K562 (cell line): Measurements from ENCODE around the gene FAM110D. TPM values are rescaled to one million over a fixed set of nuclear protein-coding genes. Genes with fewer than 3 reads are reported as not detected.

Source experiments
- ATAC-seq: fragments of 200-7000 bp; cut with Tn5 transposase; 3 replicates; pipeline ENCODE4 v1.9.1; 2020; ENCODE audit warnings: moderate library complexity
- BruUV-seq: library from RNA; stranded (reverse); fragments of 400-500 nt; replicated peaks from 2 replicates; lab custom pipeline; 2021; lab: Mats Ljungman, UMichigan
- CTCF ChIA-PET: fragments of 300-600 bp; formaldehyde crosslinking; extraction: SDS; loops from one replicate; lab custom pipeline; 2021; ENCODE audit warnings: low intra/inter-chr PET ratio; lab: Yijun Ruan, JAX
- POLR2A ChIA-PET: fragments of 300-600, 350-650 bp; sonication (Branson Sonifier 250); formaldehyde crosslinking; extraction: SDS; loops from one replicate; lab custom pipeline; 2021; ENCODE audit warnings: antibody characterized with exemption, inconsistent platforms; lab: Yijun Ruan, JAX
- DNase-seq, 4 experiments: peaks; one replicate each; pipeline versions ENCODE4 v3.0.0 to v3.0.0-alpha.2; 2011 to 2018; ENCODE audit warnings: low spot score in 3 of 4, mixed read lengths in 3 of 4; ENCODE audit errors: extremely low read depth in 1 of 4
- FAIRE-seq: peaks from 2 replicates; lab custom pipeline; 2011; peaks lifted over from hg19 to GRCh38; lab: Jason Lieb, UNC
- H2AFZ ChIP-seq: 2 replicates; pipeline ENCODE4 v1.6.0; 2011; ENCODE audit warnings: low read depth, low read length, control low read depth, inconsistent platforms
- H3K27ac ChIP-seq: fragments of 200-600 bp; 3 replicates; pipeline ENCODE4 v1.8.0; 2011; ENCODE audit warnings: low read depth, mild to moderate bottlenecking, control low read depth, inconsistent platforms, low read length, moderate library complexity, mixed read lengths; ENCODE audit errors: extremely low read depth
- H3K27me3 ChIP-seq, 2 experiments: fragments of 300-600 bp in 1 of 2; 2 replicates in 1 of 2; 3 replicates in 1 of 2; pipeline versions ENCODE4 v1.6.0 to v1.8.0; 2011; ENCODE audit warnings: inconsistent platforms in 2 of 2, low read length in 2 of 2, mild to moderate bottlenecking in 1 of 2, mixed read lengths in 1 of 2, moderate library complexity in 1 of 2; ENCODE audit not compliant: control insufficient read depth in 2 of 2, insufficient read depth in 2 of 2
- H3K36me3 ChIP-seq: fragments of 300-600 bp; 3 replicates; pipeline ENCODE4 v1.8.0; 2011; ENCODE audit warnings: mild to moderate bottlenecking, low read length, inconsistent platforms; ENCODE audit not compliant: control insufficient read depth, insufficient read depth
- H3K4me1 ChIP-seq, 2 experiments: fragments of 200-600 bp in 1 of 2; replicated peaks in 1 of 2; 2 replicates in 1 of 2; 3 replicates in 1 of 2; pipeline versions ENCODE4 v1.5.1 to v1.8.0; 2011; ENCODE audit warnings: inconsistent platforms in 2 of 2, low read length in 2 of 2, mild to moderate bottlenecking in 1 of 2, mixed read lengths in 1 of 2, moderate library complexity in 1 of 2; ENCODE audit not compliant: control insufficient read depth in 2 of 2, insufficient read depth in 2 of 2
- H3K4me2 ChIP-seq: 2 replicates; pipeline ENCODE4 v1.6.1; 2011; ENCODE audit warnings: low read length, control low read depth, inconsistent platforms, mixed read lengths; ENCODE audit not compliant: insufficient read depth
- H3K4me3 ChIP-seq: fragments of 200-600 bp; sonication (generic), shearing (Covaris generic); 2 replicates; pipeline ENCODE4 v1.5.1; 2016; ENCODE audit warnings: control low read depth, inconsistent platforms
- H3K79me2 ChIP-seq: fragments of 200-600 bp; 3 replicates; pipeline ENCODE4 v1.8.0; 2011; ENCODE audit warnings: low read length, inconsistent platforms; ENCODE audit not compliant: control insufficient read depth, insufficient read depth
- H3K9ac ChIP-seq, 2 experiments: 2 replicates each; pipeline versions ENCODE4 v1.6.0 to v1.6.1; 2011; ENCODE audit warnings: low read depth in 2 of 2, low read length in 2 of 2, control low read depth in 1 of 2, inconsistent platforms in 1 of 2, mild to moderate bottlenecking in 1 of 2, mixed read lengths in 1 of 2; ENCODE audit not compliant: insufficient read depth in 1 of 2
- H3K9me1 ChIP-seq: one replicate; pipeline ENCODE4 v1.6.0; 2011; ENCODE audit warnings: inconsistent platforms, mild to moderate bottlenecking, low read length, moderate library complexity; ENCODE audit not compliant: control insufficient read depth, insufficient read depth
- H3K9me3 ChIP-seq: replicated peaks from 2 replicates; pipeline ENCODE4 v1.5.1; 2011; ENCODE audit warnings: low read depth, low read length, inconsistent platforms; ENCODE audit not compliant: control insufficient read depth, insufficient read depth
- H4K20me1 ChIP-seq: replicated peaks from 2 replicates; pipeline ENCODE4 v1.6.1; 2011; ENCODE audit warnings: low read length, inconsistent platforms, mixed read lengths; ENCODE audit not compliant: control insufficient read depth, insufficient read depth
- CREM ChIP-seq: IDR thresholded peaks from 2 replicates; pipeline ENCODE4 v1.6.1; 2014; ENCODE audit warnings: antibody characterized with exemption, low read depth
- HIVEP1 ChIP-seq: fragments of 250-450 bp; sonication (Bioruptor Pico); IDR thresholded peaks from 2 replicates; pipeline ENCODE4 v1.4.0; 2020; ENCODE audit warnings: mild to moderate bottlenecking
- MNT ChIP-seq, 2 experiments: fragments of 450-650 bp; conservative IDR thresholded peaks; 2 replicates each; pipeline ENCODE4 v1.6.1; 2017; ENCODE audit warnings: mild to moderate bottlenecking in 2 of 2, moderate library complexity in 2 of 2
- SMAD1 ChIP-seq: fragments of 150-350 bp; IDR thresholded peaks from 2 replicates; pipeline ENCODE4 v1.6.1; 2014; ENCODE audit warnings: low read length, low read depth; ENCODE audit not compliant: partially characterized antibody
- STAT5A ChIP-seq: IDR thresholded peaks from 2 replicates; pipeline ENCODE4 v1.6.1; 2012; ENCODE audit warnings: low read length, inconsistent platforms, borderline replicate concordance
- TCFL5 ChIP-seq: fragments of 250-450 bp; sonication (Bioruptor Pico); conservative IDR thresholded peaks from 2 replicates; pipeline ENCODE4 v1.6.1; 2021; ENCODE audit warnings: mild to moderate bottlenecking, moderate library complexity, matching md5 sums
- ZBTB7A ChIP-seq: IDR thresholded peaks from 2 replicates; pipeline ENCODE4 v1.6.1; 2011; ENCODE audit warnings: low read depth, mild to moderate bottlenecking, low read length, moderate library complexity, borderline replicate concordance; ENCODE audit not compliant: control insufficient read depth
- ZFX ChIP-seq: sonication (generic); formaldehyde crosslinking; IDR thresholded peaks from 2 replicates; pipeline ENCODE4 v1.8.0; 2022; ENCODE audit warnings: mild to moderate bottlenecking, missing genetic modification reagents, moderate library complexity
- ZNF12 ChIP-seq: sonication (generic); formaldehyde crosslinking; IDR thresholded peaks from 2 replicates; pipeline ENCODE4 v1.4.0; 2020; ENCODE audit warnings: mild to moderate bottlenecking, missing genetic modification reagents
- ZNF133 ChIP-seq: fragments of 250-450 bp; sonication (Bioruptor Pico); IDR thresholded peaks from 2 replicates; pipeline ENCODE4 v1.4.0; 2020; ENCODE audit warnings: mild to moderate bottlenecking
- ZNF239 ChIP-seq: fragments of 250-450 bp; sonication (Bioruptor Pico); IDR thresholded peaks from 2 replicates; pipeline ENCODE4 v1.4.0; 2020; ENCODE audit warnings: mild to moderate bottlenecking
- ZNF316 ChIP-seq: fragments of 450-650 bp; IDR thresholded peaks from 2 replicates; pipeline ENCODE4 v1.6.1; 2016
- ZNF41 ChIP-seq: fragments of 250-450 bp; sonication (Bioruptor Pico); conservative IDR thresholded peaks from 2 replicates; pipeline ENCODE4 v1.4.0; 2020; ENCODE audit warnings: mild to moderate bottlenecking
- ZNF668 ChIP-seq: fragments of 250-450 bp; sonication (Bioruptor Pico); IDR thresholded peaks from 2 replicates; pipeline ENCODE4 v1.8.0; 2022; ENCODE audit warnings: mild to moderate bottlenecking, inconsistent platforms
- WGBS: fragments of 100-300 bp; shearing (Covaris generic); methylation state at CpG from one replicate; pipeline ENCODE4 v1.1.6; 2016; ENCODE audit warnings: low coverage, mixed read lengths; ENCODE audit not compliant: insufficient coverage; ENCODE audit errors: missing lambda C conversion rate; 5-methylcytosine and 5-hydroxymethylcytosine counted together
- in situ Hi-C: fragments of 300-500 bp; cut with MboI; formaldehyde crosslinking; loops from 4 replicates; pipeline ENCODE4 v1.15.0; 2018; ENCODE audit warnings: inconsistent platforms, mixed read lengths
- intact Hi-C: fragments of 100-400 bp; cut with micrococcal nuclease; formaldehyde crosslinking; loops from 2 replicates; pipeline ENCODE4 v1.14.2; 2022
- polyA plus RNA-seq, 8 experiments: library from polyadenylated mRNA; depleted of rRNA in 4 of 8; stranded (reverse) in 5 of 8; unstranded in 3 of 8; fragments of >200 nt; fragmentation: Nextera tagmentation in 2 of 8; fragmentation: Illumina TruSeq in 1 of 8; extraction: Ambion mirVana in 2 of 8; extraction: Trizol in 1 of 8; gene quantifications; 2 replicates each; pipeline versions ENCODE4 v1.2.1 to v1.2.3, GENCODE V29; 2011 to 2014; ENCODE audit warnings: inconsistent platforms in 1 of 8, missing spikeins in 1 of 8
- total RNA-seq, 7 experiments: library from RNA; depleted of rRNA in 6 of 7; stranded (reverse); fragments of >200 nt in 6 of 7; fragmentation: Illumina TruSeq in 2 of 7; extraction: Trizol in 2 of 7; gene quantifications; 2 replicates each; pipeline versions ENCODE4 v1.2.1 to v1.2.3, GENCODE V29; 2011 to 2021; ENCODE audit warnings: low replicate concordance in 1 of 7
- TF ChIP-seq, protein P1 (sequence below): sonication (generic); formaldehyde crosslinking; IDR thresholded peaks from 2 replicates; pipeline ENCODE4 v1.8.1; 2023; ENCODE audit warnings: mild to moderate bottlenecking, missing genetic modification reagents
- TF ChIP-seq, protein P2 (sequence below): sonication (generic); formaldehyde crosslinking; IDR thresholded peaks from 2 replicates; pipeline ENCODE4 v1.8.1; 2023; ENCODE audit warnings: mild to moderate bottlenecking, missing genetic modification reagents

FAM110D gene
- total and polyA plus RNA-seq, 9 of the 15 experiments (the other 6 are each of a cell fraction or from before 2014, with no cell fraction given): 0.04 to 1.1 (median 0.33) TPM

DNA sequence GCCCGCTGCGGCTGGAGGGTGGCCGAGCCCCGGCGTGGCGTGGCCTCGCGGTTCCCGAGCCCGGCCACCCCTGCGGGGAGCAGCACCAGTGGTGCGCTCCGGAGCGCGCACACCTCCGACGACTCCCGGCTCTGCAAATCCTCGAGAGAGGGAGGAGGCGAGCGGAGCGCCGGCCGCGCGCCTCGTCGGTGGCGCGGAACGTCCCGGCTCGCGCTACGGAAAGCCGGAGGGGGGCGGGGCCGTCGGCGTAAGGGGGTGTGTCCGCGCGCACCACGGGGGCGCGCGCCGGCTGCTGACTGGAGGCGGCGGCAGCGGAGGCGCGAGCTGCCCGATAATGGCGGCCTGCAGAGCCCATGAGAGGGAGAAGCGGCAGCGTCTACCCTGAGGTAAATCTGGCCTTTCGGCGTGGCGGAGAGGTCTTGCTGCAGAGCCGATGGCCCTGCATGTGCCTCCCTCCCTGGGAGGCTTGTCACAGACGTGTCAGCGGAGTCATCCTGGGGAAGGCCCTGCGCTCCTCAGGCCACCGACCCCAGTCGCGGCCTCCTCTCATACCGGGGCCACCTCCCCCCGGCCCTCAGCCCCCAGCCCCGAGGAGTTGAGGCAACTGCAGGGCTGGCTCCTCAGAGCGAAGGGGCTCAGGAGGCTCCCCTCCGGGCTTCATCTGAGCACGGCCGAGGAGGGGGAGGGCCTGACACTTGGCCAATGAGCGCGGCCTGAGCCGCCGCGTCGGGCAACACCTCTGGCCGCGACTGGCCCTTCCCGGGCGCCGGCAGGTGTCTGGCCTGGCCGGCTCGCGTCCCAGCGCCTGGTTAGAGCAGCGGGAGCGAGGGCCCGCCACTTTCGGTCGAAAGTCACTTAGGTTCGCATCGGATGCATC, 47.1 kb upstream of the FAM110D start, which contains the start of gene PDIK1L:
Gene PDIK1L (plus strand): TSS at position 295 of the 877 bp plus-strand sequence. CDS start 2,485 bp downstream, outside the sequence.
- peak within 1 kb of the TSS; percentile 94 for H3K4me3 ChIP-seq
- in situ Hi-C loops (no loop called here), intact Hi-C loops (loop anchor here (1.0 to 5.0 kb wide), 3 partner anchors 15 to 211 kb away; no protein-coding TSS in a partner anchor)
- H3K9ac ChIP-seq: peak within 1 kb of the TSS; percentile 86 to 98
- H3K4me2 ChIP-seq: peak within 1 kb of the TSS; percentile 99
- CTCF ChIA-PET: interaction anchor here (0.6 to 1.3 kb wide), 2 partner anchors 75 to 208 kb away, joined by 3 to 7 read pairs; no protein-coding TSS in a partner anchor
- H2AFZ ChIP-seq: peak within 1 kb of the TSS; percentile 80
- H3K79me2 ChIP-seq: peaks cover 62% of the 10 kb centered on the region
- peaks cover 31% of the 10 kb centered on the region for H3K36me3 ChIP-seq
- ATAC-seq (peak; percentile 85), DNase-seq (peak; percentile 90 to 98 (median 94)), FAIRE-seq (peak; percentile 82)
- H3K27me3 ChIP-seq: no peaks in the 10 kb centered on the region
- BruUV-seq: no TSS peak
- H3K4me1 ChIP-seq: peaks cover 13 to 29% of the 10 kb centered on the region in 2 experiments
- no peaks in the 10 kb centered on the region for H4K20me1 ChIP-seq
- no peaks in the 10 kb centered on the region for H3K9me1 ChIP-seq
- POLR2A ChIA-PET: interaction anchor here (0.6 to 8.2 kb wide), 11 partner anchors 8 to 216 kb away, joined by 3 to 107 read pairs (median 3); no protein-coding TSS in a partner anchor
- 2% methylated on average over 83 of the region's 96 CpGs for WGBS
- H3K27ac ChIP-seq: peak within 1 kb of the TSS; percentile 92
- H3K9me3 ChIP-seq: no peaks in the 10 kb centered on the region
- TF ChIP-seq ZNF239: no peak
- TF ChIP-seq ZFX (CRISPR knock-in tag): peak; percentile 78
- peak; percentile 5; the same call in 1 of the 2 replicates for TF ChIP-seq ZNF316
- TF ChIP-seq SMAD1: no peak
- TF ChIP-seq ZNF41: no peak
- TF ChIP-seq ZNF12 (CRISPR knock-in tag): peak; percentile 40; the same call in 1 of the 2 replicates
- peak; percentile 72 to 93 for TF ChIP-seq MNT (conservative IDR thresholded peaks at IDR 0.05)
- peak; percentile 76; the same call in 1 of the 2 replicates for TF ChIP-seq ZNF133 (CRISPR knock-in tag)
- TF ChIP-seq TCFL5: no peak
- TF ChIP-seq, protein P1, sequence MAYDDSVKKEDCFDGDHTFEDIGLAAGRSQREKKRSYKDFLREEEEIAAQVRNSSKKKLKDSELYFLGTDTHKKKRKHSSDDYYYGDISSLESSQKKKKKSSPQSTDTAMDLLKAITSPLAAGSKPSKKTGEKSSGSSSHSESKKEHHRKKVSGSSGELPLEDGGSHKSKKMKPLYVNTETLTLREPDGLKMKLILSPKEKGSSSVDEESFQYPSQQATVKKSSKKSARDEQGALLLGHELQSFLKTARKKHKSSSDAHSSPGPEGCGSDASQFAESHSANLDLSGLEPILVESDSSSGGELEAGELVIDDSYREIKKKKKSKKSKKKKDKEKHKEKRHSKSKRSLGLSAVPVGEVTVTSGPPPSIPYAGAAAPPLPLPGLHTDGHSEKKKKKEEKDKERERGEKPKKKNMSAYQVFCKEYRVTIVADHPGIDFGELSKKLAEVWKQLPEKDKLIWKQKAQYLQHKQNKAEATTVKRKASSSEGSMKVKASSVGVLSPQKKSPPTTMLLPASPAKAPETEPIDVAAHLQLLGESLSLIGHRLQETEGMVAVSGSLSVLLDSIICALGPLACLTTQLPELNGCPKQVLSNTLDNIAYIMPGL (CRISPR knock-in tag): no peak; the same call in 1 of the 2 replicates
- TF ChIP-seq ZBTB7A: 0 out of 2 replicates have a peak, but pooled peaks have one; percentile 20
- peak; percentile 85 for TF ChIP-seq CREM
- no peak for TF ChIP-seq HIVEP1 (CRISPR knock-in tag)
- TF ChIP-seq ZNF668 (CRISPR knock-in tag): 0 out of 2 replicates have a peak, but pooled peaks have one; percentile 36
- TF ChIP-seq, protein P2, sequence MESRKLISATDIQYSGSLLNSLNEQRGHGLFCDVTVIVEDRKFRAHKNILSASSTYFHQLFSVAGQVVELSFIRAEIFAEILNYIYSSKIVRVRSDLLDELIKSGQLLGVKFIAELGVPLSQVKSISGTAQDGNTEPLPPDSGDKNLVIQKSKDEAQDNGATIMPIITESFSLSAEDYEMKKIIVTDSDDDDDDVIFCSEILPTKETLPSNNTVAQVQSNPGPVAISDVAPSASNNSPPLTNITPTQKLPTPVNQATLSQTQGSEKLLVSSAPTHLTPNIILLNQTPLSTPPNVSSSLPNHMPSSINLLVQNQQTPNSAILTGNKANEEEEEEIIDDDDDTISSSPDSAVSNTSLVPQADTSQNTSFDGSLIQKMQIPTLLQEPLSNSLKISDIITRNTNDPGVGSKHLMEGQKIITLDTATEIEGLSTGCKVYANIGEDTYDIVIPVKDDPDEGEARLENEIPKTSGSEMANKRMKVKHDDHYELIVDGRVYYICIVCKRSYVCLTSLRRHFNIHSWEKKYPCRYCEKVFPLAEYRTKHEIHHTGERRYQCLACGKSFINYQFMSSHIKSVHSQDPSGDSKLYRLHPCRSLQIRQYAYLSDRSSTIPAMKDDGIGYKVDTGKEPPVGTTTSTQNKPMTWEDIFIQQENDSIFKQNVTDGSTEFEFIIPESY (CRISPR knock-in tag): no peak
- TF ChIP-seq STAT5A: no peak
